Left lung (tissue), 10 donors: ENCODE measurements around the gene EDIL3. TPM values are rescaled to one million over a fixed set of nuclear protein-coding genes. Genes with fewer than 3 reads are reported as not detected.

ENCODE experiments used
- ATAC-seq: fragments of 200-7000 bp; cut with Tn5 transposase; one replicate; pipeline ENCODE4 v1.9.1; 2020; ENCODE audit warnings: moderate library complexity
- DNase-seq, 4 donors: peaks; one replicate each; pipeline ENCODE4 v3.0.0-alpha.2; 2013 to 2020
- H3K27ac ChIP-seq, 2 donors: fragments of 200-600 bp; sonication (generic) in 1 of 2; one replicate each; pipeline versions ENCODE4 v1.5.0 to v1.8.0; 2020 to 2021
- H3K27me3 ChIP-seq, 2 donors: fragments of 200-600 bp; sonication (generic) in 1 of 2; one replicate each; pipeline versions ENCODE4 v1.5.0 to v1.8.0; 2020 to 2021
- H3K36me3 ChIP-seq, 2 donors: fragments of 200-600 bp; sonication (generic) in 1 of 2; one replicate each; pipeline versions ENCODE4 v1.5.0 to v1.8.0; 2020 to 2021
- H3K4me1 ChIP-seq, 2 donors: fragments of 200-600 bp; one replicate each; pipeline ENCODE4 v1.8.0; 2021
- H3K4me3 ChIP-seq, 2 donors: fragments of 200-600 bp; sonication (generic) in 1 of 2; one replicate each; pipeline versions ENCODE4 v1.5.0 to v1.8.0; 2020 to 2021; ENCODE audit warnings: mild to moderate bottlenecking in 1 of 2
- H3K9me3 ChIP-seq, 2 donors: fragments of 200-600 bp; sonication (generic) in 1 of 2; one replicate each; pipeline versions ENCODE4 v1.5.0 to v1.8.0; 2020 to 2021
- intact Hi-C, 2 donors: fragments of 100-400 bp; cut with DNase I; formaldehyde crosslinking; loops; one replicate each; pipeline versions ENCODE4 v1.11.2 to v1.14.2; 2022
- polyA plus RNA-seq, 6 donors: library from polyadenylated mRNA; unstranded; fragments of 120-200 nt; gene quantifications; one replicate each; pipeline ENCODE4 v1.2.1, GENCODE V29; 2013; ENCODE audit not compliant: insufficient read length in 6 of 6
- total RNA-seq, 2 donors: library from RNA; stranded (reverse); fragmentation: NEBNext Ultra II Directional; extraction: Animal tissue kit (Norgen Biotek cat#: 25700); gene quantifications; one replicate each; pipeline ENCODE4 v1.2.1, GENCODE V29; 2021
- TF ChIP-seq, protein P1 (sequence below), 2 donors: fragments of 200-600 bp; sonication (generic) in 1 of 2; IDR thresholded peaks; one replicate each; pipeline versions ENCODE4 v1.5.0 to v1.8.0; 2021; ENCODE audit warnings: antibody characterized with exemption in 2 of 2
- donor health status: DM: no; HTN: yes; CAD: no.
- donor health status: DM: no; HTN: no; CAD: no.

The EDIL3 gene
- total and polyA plus RNA-seq, 8 donors, result 20.6 to 59.9 (median 42.3) TPM

DNA sequence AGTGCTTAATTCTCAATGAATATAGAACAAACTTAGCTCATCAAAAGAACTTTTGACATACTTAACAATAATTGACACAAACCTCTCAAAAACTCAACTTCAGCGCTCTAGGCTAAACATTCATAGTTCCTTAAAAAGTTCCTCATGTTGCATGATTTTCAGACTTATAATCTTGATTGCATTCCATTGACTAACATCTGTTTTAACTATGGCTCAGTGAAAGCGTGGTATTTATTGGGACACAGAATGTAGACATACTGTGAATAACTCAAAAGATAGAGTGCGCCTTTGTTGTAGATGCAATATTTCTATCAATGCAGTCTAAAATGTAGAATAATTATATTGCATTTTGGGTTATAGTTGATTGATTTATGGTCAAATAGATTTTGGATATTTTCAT is 436.9 kb downstream of the EDIL3 start:
- Histone ChIP-seq H3K4me3 (no peak overlapping the region), H3K27ac (no peak overlapping the region), H3K27me3 (no peaks in the 10 kb centered on the region), H3K9me3 (no peaks in the 10 kb centered on the region), H3K36me3 (no peaks in the 10 kb centered on the region), H3K4me1 (no peaks in the 10 kb centered on the region)
- TF ChIP-seq, protein P1, sequence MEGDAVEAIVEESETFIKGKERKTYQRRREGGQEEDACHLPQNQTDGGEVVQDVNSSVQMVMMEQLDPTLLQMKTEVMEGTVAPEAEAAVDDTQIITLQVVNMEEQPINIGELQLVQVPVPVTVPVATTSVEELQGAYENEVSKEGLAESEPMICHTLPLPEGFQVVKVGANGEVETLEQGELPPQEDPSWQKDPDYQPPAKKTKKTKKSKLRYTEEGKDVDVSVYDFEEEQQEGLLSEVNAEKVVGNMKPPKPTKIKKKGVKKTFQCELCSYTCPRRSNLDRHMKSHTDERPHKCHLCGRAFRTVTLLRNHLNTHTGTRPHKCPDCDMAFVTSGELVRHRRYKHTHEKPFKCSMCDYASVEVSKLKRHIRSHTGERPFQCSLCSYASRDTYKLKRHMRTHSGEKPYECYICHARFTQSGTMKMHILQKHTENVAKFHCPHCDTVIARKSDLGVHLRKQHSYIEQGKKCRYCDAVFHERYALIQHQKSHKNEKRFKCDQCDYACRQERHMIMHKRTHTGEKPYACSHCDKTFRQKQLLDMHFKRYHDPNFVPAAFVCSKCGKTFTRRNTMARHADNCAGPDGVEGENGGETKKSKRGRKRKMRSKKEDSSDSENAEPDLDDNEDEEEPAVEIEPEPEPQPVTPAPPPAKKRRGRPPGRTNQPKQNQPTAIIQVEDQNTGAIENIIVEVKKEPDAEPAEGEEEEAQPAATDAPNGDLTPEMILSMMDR (IDR thresholded peaks at IDR 0.05), result no peak
- no peak for ATAC-seq
- intact Hi-C loops, result no loop called here
- no peak for DNase-seq

DNA sequence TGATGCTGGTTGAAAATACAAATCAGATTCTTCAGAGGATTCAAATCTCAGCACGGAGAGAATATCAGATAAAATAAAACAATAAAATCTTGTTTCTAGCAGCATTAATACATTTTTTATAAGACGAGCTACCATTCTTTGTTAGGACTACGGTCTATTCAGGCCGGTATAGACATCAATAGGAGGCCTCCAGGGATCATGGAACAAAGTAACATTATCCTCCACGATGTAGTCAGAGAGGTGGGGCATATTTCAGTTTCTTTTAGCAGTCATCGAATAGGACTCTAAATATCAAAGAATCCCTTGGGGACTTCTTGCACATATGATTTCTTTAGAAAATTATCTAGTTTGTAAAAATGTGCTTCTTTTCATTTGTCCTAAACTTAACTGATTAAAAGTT is 438.2 kb downstream of the EDIL3 start:
- no peaks in the 10 kb centered on the region for H3K36me3 ChIP-seq
- H3K4me3 ChIP-seq, result no peak overlapping the region
- DNase-seq (no peak), ATAC-seq (no peak)
- no peaks in the 10 kb centered on the region for H3K27me3 ChIP-seq
- H3K9me3 ChIP-seq, result no peaks in the 10 kb centered on the region
- intact Hi-C loops, result no loop called here
- no peaks in the 10 kb centered on the region for H3K4me1 ChIP-seq
- H3K27ac ChIP-seq, result no peak overlapping the region
- TF ChIP-seq, protein P1 (IDR thresholded peaks at IDR 0.05), result no peak

DNA sequence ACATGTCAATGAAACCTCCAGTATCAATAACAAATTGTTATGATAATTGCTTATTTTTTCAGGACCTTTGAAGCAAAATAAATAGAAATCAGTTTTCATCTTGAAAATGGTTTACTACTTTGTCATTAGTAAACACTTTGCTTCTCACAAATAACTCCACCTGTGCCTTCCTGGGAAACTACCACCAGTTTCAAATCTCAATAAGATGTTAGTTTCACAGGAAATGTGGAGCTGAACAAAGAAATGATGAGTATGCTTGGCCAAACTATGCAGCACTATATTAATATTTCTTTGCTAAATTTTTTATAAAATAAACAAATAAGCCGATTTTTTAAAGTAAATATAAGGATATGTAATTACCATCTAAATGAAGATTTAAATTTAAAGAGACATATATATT is 442.5 kb downstream of the EDIL3 start:
- TF ChIP-seq, protein P1 (IDR thresholded peaks at IDR 0.05), result no peak
- no peak for ATAC-seq
- Histone ChIP-seq H3K9me3 (no peaks in the 10 kb centered on the region), H3K36me3 (no peaks in the 10 kb centered on the region), H3K27ac (no peak overlapping the region), H3K4me1 (no peaks in the 10 kb centered on the region), H3K4me3 (no peak overlapping the region), H3K27me3 (no peaks in the 10 kb centered on the region)
- no peak for DNase-seq
- intact Hi-C loops, result no loop called here

DNA sequence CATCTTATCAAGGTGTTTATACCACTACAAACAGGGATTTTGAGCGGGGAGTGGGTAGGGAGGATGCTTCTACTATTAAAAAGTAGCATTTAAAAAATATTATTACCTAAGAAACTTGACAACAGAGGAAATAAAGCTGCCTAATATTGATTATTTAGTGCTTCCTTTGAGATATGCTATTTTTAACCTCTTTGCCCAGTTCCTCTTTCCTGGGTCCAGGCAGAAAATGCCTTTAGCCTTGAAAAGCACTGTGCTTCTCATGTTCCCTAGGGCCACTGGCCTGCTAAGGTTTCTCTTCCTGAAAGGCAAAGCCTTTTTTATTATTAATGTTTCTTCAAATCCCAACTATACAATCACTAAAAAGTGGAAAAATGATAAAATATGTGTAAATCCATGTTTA is 446.8 kb downstream of the EDIL3 start:
- Histone ChIP-seq H3K36me3 (no peaks in the 10 kb centered on the region), H3K9me3 (no peaks in the 10 kb centered on the region), H3K4me1 (no peaks in the 10 kb centered on the region), H3K27me3 (no peaks in the 10 kb centered on the region), H3K27ac (no peak overlapping the region), H3K4me3 (no peak overlapping the region)
- intact Hi-C loops, result no loop called here
- DNase-seq (no peak), ATAC-seq (no peak)
- TF ChIP-seq, protein P1 (IDR thresholded peaks at IDR 0.05), result no peak

DNA sequence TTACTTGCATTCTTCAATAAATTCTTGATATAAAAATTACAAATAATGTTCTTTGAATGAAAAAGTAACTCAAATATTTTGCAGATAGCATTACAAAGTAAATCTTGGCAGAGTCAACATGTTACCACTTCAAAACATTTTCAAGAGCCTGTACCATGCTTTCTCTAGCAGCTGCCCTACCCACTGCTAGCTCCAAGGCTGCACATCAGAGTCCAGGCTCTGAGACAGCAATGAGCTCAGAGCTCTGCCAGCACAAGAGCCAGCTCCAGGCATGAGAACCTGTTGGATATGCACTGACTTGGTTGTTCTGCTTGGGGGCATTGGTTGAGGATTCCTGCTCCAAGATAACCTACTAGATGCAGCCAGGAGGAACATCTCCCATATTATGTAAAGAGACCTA is 452.7 kb downstream of the EDIL3 start:
- H3K4me3 ChIP-seq, result no peak overlapping the region
- H3K27ac ChIP-seq, result no peak overlapping the region
- no peaks in the 10 kb centered on the region for H3K9me3 ChIP-seq
- intact Hi-C loops, result no loop called here
- H3K36me3 ChIP-seq, result no peaks in the 10 kb centered on the region
- no peaks in the 10 kb centered on the region for H3K4me1 ChIP-seq
- peak; percentile 68 for ATAC-seq
- H3K27me3 ChIP-seq, result no peaks in the 10 kb centered on the region
- TF ChIP-seq, protein P1 (IDR thresholded peaks at IDR 0.05), result no peak
- no peak for DNase-seq
